Adrenal gland (tissue), 5 donors: ENCODE results near the gene PACS1.

Experiments used
- CTCF ChIP-seq, 6 experiments: fragments of 450-650 bp in 4 of 6; fragments of 200-600 bp in 2 of 6; sonication (generic) in 1 of 6; IDR thresholded peaks; 1 replicate in 5 of 6; 2 replicates in 1 of 6; pipeline versions ENCODE4 v1.5.1 to v1.8.0; 2016 to 2021; ENCODE audit warnings: antibody characterized with exemption in 6 of 6, mild to moderate bottlenecking in 2 of 6, moderate library complexity in 1 of 6
- POLR2A ChIP-seq, 2 donors: fragments of 450-650 bp; IDR thresholded peaks; one replicate each; pipeline ENCODE4 v1.6.1; 2017; ENCODE audit warnings: antibody characterized with exemption in 2 of 2, mild to moderate bottlenecking in 2 of 2, moderate library complexity in 1 of 2
- donor health status: DM: no; HTN: no; CAD: no.

- TF ChIP-seq CTCF (IDR thresholded peaks at IDR 0.05) (no peak), POLR2A (IDR thresholded peaks at IDR 0.05) (no peak)
These were observed 51.4 kb downstream of the PACS1 start for GRCh38 chr11:66121466-66121865.
